HG02938 (cell line): ENCODE measurements around the gene JMJD4.
A peak's percentile ranks its signal among the peaks of the same experiment; 100 is the strongest.
"Not testable (repeated sequence)": the region's sequence is repeated elsewhere in the genome, so short reads cannot be mapped to it uniquely, and the experiment has no call there.

Experiments
- ATAC-seq: cut with Tn5 transposase; IDR thresholded peaks from one replicate; pipeline ENCODE4 v1.9.1; 2021; ENCODE audit warnings: mild to moderate bottlenecking, moderate library complexity; ENCODE audit not compliant: unreplicated experiment

JMJD4 gene

DNA sequence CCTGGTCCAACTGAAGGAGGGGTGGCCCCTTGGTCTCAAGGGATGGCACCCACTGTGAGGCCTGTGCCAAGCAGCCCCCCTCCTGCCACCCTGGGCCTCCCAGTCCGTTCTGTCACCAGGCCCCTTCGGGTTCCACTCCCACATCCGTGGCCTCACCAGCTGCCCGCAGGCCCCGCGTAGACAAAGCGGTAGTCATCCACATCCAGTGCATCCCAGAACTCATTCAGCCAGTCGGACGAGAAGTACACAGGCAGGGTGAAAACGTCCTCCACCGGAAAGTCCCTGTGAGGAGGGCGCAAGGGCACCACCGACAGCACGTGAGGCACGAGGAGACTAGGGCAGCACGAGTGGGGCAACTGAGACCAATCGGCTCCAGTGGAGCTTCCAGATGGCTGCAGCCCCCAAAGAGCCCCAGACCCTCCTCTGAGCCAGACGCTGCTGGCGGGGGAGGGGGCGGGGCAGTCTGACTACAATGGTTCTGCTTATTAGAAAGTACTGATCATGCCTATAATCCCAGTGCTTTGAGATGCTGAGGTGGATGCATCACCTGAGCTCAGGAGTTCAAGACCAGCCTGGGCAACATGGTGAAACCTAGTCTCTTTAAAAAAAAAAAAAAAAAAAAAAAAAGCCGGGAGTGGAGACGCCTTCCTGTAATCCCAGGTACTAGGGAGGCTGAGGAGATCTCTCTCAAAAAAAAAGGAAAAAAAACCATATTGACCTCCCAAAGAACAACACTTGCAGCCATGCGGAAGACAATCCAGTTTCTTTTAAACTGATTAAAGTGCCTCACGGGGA lies 1.2 kb downstream of the JMJD4 start:
- no peak for ATAC-seq

DNA sequence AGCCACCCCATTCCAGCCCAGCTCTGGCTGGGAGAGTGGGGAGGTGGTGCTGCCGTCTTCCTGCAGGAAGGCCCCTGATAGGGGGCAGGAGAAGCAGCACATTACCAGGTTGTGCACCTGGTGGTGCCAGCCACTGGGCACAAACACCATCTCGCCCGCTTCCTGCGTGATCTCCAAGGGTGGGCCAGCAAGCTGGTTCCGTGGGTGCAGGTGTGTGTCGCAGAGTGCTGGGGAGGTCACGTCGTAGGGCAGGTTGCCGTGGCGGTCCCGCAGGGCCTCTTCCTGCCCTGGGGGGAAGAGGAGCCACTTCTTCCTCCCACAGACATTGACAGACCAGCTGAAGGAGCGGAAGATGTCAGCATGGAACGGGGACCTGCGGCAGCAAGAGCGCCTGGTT lies 1.8 kb downstream of the JMJD4 start:
- ATAC-seq = no peak

DNA sequence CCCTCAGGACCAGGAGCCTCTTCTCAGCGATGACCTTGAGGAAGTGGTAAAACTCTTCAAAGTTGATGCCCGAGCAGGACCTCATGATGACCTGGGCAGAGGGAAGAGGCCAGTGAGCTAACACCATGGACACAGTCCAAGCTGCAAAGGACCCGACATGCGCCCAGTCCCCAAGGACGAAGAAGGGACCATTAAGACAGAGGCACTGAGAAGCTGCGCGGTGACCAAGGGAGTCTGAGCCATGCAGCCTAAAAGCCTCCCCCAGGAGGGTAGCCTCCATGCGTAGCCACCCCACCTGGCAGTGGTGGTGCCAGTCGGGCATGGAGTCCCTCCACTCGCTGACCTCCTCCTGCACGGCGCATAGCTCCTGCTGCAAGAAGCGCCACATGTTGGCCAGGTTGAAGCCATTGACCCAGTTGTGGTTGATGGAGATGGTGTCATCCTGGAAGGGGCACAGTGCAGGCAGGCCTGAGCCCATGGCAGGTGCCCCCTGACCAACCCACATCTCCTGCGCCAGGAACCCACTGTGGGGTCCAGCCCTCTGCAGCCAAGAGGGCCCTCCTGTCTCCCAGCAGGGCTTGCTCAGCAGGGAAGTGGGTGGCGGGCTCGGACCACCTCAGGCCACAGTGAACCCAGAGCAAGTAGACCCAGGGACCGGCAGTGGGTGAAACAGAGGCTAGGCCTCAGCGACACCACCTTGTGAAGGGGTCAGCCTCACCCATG lies 2.4 kb downstream of the JMJD4 start:
- ATAC-seq = no peak

DNA sequence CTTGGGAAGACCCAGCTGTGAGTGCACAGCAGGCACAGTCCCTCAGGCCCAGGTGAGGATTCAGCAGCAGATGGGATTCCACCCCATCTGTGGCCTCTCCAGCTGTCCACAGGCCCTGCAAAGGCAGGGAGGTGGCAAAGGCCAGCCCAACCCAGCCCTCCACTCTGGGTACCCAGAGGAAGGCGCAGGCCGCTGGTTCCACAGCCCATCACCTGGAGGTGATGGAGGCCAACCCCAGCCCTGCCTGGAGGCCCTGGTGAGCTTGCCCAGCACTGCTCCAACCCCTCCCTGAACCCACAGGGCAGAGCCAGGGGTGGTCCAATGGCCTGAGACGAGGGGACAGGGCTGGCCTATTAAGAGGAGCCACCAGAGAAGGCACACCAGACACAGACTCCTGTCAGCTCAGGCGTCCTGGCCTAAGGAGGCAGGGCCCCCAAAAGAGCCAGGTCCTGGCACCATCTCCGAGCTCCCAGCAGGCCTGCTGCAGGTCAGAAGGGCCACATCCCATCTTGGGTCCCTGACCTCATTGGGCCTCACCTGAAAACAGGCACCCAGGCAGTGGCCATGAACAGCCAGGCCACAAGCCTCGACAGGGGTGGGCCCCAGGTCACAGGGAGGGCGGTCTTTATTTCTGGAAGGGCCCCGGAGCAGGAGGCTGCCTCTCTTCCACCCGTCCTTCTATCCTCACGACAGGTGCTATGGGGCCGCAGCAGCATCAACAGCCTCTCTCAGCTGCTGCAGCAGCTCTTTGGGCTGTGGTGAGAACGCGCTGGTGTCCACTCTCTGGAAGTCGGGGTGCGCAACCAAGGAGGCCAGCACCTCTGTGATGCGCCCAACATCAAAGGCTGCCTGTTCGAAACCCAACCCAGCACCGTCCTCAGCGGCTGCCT lies 3.2 kb downstream of the JMJD4 start:
- no peak for ATAC-seq

- no peak for ATAC-seq
Observed at GRCh38 chr1:227731241-227731677, 3.8 kb downstream of the JMJD4 start.

DNA sequence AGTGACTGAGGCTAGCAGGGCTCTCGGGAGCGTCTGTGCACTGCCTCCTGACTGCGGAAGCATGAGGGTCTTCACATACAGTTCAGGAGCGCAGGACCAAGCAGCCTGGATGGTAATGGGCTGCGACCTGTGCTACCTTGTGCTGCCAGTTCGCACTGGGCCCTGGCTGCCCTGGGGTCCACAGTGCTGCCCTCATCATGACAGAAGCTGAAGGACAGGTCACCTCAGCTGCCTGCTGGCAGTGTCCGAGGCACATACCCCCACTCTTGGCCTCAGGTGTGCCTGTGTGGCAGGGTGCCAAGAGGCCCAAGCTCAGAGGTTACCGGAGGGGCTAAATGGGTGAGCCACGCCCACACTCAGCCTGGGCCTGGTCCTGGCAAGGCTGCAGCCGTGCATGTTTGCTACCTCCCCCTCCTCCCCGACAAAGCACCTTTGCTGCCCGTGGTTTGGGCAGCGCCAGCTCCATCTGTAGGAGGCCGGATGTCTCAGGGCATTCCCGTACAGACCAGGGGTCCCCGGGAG lies 4.4 kb downstream of the JMJD4 start:
- ATAC-seq = no peak

DNA sequence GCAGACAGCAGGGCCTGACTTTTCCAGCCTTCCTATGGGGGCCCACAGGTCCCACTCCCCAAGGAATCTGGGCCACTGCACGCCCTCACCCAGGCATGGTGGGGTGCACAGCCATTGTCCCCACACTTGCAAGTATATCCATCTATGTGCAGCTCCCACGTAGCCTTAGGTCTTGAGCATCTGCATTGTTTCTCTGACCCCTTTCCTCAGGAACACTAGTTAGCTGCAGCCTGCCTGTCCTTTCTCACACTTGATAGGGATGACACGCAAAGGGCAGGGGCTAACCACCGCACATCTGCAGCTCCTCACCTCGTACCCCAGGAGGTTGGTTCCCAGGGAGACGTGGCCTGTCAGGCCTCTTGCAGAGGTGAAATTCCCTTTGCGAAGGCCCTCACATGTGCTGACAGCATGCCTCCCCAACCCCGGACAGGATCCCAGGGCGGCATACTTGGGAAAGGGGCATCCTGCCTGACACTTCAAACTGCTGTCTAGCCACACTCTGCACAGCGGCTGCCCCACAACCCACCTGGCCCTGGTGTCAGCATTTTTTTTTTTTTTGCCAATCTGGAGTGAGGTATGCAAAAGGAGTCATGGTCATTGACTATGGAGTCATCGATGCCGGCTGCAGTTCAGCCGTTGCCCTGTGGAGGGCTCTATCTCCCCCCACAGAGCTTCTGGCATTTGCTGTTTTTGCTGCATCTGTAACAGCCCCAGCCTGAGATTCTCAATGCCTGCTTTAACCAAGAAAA lies 5.0 kb downstream of the JMJD4 start:
- ATAC-seq = peak; percentile 25

DNA sequence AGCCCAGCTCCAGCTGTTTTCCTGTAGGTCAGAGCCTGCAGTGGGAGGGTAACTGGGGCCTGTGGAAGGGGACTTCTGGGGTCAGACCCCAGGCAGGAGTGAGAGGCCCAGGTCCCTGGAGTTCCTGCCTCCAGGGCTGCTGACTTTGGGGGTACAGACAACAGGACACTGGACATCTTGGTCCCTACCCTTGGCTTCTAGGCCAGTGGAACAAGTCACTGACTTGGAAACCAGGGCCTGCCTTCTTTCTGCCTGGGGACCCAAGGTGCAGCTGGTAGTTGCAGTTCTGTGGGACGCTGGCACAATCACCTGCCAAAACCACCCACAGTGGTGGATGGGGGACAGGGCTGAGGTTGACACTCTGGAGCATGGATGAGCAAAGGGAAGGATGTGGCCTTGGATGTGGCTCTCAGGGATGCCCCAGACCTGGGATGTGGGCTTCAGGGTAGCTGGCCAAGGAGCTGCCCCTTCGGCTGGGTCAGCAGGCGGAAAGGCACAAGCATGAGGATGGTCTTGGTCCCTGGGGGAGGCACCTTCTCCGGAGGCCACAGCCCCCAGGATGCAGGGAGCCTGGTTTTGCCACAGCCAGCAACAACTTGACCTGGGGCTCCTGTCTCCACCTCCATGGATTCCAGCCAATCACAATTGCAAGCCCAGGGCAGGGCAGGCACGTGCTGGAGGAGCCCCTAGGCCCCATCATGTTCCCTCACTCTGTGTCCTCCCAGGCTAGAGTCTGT lies 5.8 kb downstream of the JMJD4 start:
- ATAC-seq = no peak

DNA sequence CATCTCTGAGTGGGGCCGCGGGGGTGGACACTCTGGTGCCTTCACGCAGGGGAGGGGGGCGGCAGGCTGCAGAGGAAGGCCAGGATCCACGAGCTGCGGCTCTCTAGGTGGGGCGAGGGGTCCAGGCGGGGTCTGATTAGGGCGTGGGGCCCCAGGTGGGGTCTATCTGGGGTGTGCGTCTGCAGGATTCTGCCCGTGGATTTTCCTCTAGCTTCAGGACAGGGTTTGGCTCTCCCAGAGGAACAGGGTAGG lies 6.3 kb downstream of the JMJD4 start:
- no peak for ATAC-seq

GRCh38 chr1:227728059-227728891 lies 6.8 kb downstream of the JMJD4 start:
- no peak for ATAC-seq

DNA sequence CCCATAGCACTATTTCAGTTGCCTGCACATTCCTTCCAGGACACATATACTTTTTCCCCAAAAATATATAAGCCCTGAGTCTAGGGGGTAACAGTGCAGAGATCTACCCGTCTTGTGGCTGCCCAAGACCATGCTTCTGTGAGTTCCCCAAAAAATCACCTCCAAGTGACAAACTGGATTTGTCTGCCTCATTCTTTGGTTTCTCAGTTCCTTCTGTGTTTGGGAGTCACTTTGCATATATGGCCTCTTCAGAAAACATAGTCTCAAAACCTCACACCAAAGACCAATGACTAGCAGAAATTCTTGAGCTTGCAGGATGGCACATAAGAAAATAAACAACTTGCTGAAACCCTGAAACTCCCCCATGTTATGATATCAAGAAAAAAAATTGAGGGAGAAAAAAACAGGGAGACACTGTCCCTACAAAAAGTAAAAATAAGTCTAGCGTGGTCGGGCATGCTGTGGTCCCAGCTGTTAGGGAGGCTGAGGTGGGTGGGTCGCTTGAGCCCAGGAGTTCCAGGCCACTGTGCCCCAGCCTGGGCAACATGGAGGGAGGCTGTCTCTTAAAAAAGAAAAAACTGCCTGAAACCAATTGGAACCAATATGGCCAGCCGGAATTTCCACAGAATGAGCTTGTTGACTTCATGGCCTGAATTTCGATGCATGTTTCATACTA lies 8.0 kb downstream of the JMJD4 start:
- peak; percentile 40 for ATAC-seq

GRCh38 chr1:227726318-227726717 lies 8.8 kb downstream of the JMJD4 start:
- no peak for ATAC-seq

DNA sequence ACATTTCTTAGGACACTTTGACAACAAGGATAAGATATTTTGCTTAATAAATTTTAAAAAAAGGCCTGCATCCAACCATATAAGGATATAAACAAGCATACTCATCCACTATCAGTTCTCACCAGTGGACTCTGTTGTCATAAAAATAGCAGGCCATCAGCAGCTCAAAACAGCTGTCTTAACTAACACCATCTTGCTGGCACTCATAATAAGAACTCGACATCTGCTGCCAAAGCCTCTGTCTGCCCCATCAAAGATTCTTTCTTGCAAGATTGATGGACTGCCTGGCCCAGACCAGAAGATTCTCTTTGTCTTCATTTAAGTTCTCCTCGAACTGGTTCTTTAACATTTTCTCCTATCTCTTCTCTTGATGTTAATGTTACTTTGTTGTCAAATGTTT lies 10.1 kb downstream of the JMJD4 start:
- no peak for ATAC-seq

DNA sequence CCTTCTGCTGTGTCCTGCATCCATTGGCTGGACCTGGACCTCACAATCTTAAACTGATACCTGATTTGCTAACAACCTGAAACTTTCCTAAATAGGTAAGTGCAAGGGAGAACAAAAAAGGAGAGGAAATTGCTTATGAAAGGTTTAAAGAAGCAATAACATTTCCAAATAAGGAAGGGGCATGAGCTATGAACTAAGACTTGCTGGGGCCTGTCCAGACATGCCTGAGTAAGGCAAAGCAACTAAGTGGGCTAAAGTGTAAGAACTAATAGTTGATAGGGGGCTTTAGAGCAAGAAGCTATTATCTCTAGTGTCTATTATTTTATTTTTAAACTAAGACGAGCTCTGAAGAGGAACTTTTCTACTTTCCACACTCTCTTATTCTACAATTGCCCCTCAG lies 11.6 kb downstream of the JMJD4 start:
- ATAC-seq = no peak

DNA sequence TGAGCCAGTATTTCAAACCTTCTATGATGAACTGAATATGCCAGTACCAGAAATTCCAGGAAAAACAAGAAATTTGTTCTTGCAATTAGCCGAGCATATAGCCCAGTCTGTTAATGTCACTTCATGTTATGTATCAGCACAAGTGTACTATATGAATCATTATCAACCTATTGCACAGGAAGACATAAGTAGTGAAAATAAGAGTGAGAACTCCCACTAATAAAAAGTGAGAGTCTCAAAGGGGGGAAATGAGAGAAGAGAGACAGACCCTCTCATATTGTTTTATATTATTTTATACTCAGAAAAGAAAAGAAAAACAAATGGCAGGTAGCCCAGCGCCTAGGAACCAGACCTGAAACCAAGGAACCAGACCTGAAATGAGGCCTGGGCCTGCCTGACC lies 16.2 kb downstream of the JMJD4 start:
- no peak for ATAC-seq

GRCh38 chr1:227712648-227713047 lies 22.5 kb downstream of the JMJD4 start:
- ATAC-seq = no peak

GRCh38 chr1:227710474-227710873 lies 24.6 kb downstream of the JMJD4 start:
- ATAC-seq = not testable (repeated sequence)

DNA sequence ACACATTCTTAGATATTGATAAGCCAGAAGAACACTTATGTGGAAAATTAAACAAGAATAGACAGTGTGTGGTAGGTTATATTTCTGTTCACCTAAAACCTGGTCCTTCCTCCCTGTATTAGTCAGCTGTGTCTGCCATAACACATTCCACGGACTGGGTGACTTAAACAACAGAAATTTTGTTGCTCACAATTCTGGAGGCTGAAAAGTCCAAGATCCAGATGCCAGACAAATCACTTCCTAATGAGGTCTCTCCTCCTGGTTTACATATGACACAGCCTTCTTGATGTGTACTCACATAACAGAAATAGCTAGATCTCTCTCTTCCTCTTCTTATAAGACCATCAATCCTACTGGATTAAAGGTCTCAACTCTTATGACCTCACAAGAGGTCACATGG lies 25.7 kb downstream of the JMJD4 start:
- no peak for ATAC-seq

DNA sequence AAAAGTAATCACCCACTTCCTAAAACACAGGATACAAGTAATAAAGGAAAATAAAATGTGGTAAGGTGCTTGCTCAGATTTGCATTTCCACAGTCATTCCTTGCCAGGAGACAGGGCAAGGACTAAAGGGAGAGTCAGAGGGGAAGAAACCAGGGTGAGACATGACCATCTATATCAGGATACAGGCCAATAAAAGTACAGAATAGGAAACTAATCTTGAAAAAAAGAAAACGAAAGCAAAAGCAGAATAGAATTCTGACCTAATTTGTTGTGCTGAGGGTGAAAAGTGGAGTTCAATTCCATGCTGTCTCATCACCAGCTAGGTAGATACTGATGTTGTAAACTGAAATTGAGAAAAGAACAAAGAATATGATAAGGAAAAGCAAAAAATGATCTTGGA lies 27.3 kb downstream of the JMJD4 start:
- no peak for ATAC-seq
